Gastroesophageal sphincter (tissue), 4 donors: Measurements from ENCODE around the gene ATP2C2. TPM values are rescaled to one million over a fixed set of nuclear protein-coding genes. Genes with fewer than 3 reads are reported as not detected.
"Not testable (repeated sequence)": the region's sequence is repeated elsewhere in the genome, so short reads cannot be mapped to it uniquely, and the experiment has no call there.

Experiments
- ATAC-seq: fragments of 150-250 bp; one replicate; pipeline ENCODE4 v1.9.1; 2016; ENCODE audit warnings: mild to moderate bottlenecking, moderate library complexity
- H3K27ac ChIP-seq, 4 donors: fragments of 200-600 bp; sonication (generic) in 3 of 4; 1 replicate in 3 of 4; 2 replicates in 1 of 4; pipeline ENCODE4 v1.5.1; 2016 to 2019
- H3K27me3 ChIP-seq: fragments of 200-600 bp; sonication (generic); one replicate; pipeline ENCODE4 v1.5.1; 2019
- H3K36me3 ChIP-seq, 2 donors: fragments of 200-600 bp; sonication (generic); one replicate each; pipeline ENCODE4 v1.5.1; 2019; ENCODE audit warnings: control low read depth in 1 of 2
- H3K4me1 ChIP-seq, 3 donors: fragments of 200-600 bp; sonication (generic); 1 replicate in 2 of 3; 2 replicates in 1 of 3; pipeline ENCODE4 v1.5.1; 2016 to 2019; ENCODE audit warnings: control low read depth in 2 of 3
- H3K4me3 ChIP-seq, 2 donors: fragments of 200-600 bp; sonication (generic); one replicate each; pipeline ENCODE4 v1.5.1; 2019; ENCODE audit warnings: mild to moderate bottlenecking in 1 of 2, moderate library complexity in 1 of 2
- H3K9me3 ChIP-seq, 3 donors: fragments of 200-600 bp; sonication (generic); one replicate each; pipeline ENCODE4 v1.5.1; 2017 to 2019; ENCODE audit warnings: control low read depth in 2 of 3
- EP300 ChIP-seq: sonication (generic); formaldehyde crosslinking; IDR thresholded peaks from one replicate; pipeline ENCODE4 v1.6.1; 2017; ENCODE audit warnings: antibody characterized with exemption, mild to moderate bottlenecking
- POLR2A ChIP-seq, 2 donors: fragments of 450-650 bp; IDR thresholded peaks; one replicate each; pipeline ENCODE4 v1.6.1; 2017; ENCODE audit warnings: antibody characterized with exemption in 2 of 2, mild to moderate bottlenecking in 2 of 2, moderate library complexity in 1 of 2
- POLR2AphosphoS5 ChIP-seq: sonication (generic); formaldehyde crosslinking; IDR thresholded peaks from one replicate; pipeline ENCODE4 v1.6.1; 2017; ENCODE audit warnings: antibody characterized with exemption
- WGBS, 2 donors: methylation state at CpG; one replicate each; pipeline ENCODE4 v1.1.5; 2018; ENCODE audit warnings: low coverage in 1 of 2; 5-methylcytosine and 5-hydroxymethylcytosine counted together
- total RNA-seq, 4 donors: library from RNA; depleted of rRNA; stranded (reverse); fragments of >200 nt; gene quantifications; one replicate each; pipeline ENCODE4 v1.1.0, GENCODE V29; 2016
- TF ChIP-seq, protein P1 (sequence below), 4 experiments: fragments of 200-600 bp in 2 of 4; fragments of 450-650 bp in 2 of 4; sonication (generic) in 1 of 4; IDR thresholded peaks; one replicate each; pipeline ENCODE4 v1.5.1; 2017 to 2019; ENCODE audit warnings: antibody characterized with exemption in 4 of 4, mild to moderate bottlenecking in 2 of 4, moderate library complexity in 2 of 4

The ATP2C2 gene
- total RNA-seq, 4 donors from 2014 or later: 0.13 to 1.3 (median 0.31) TPM; not detected in 1

DNA sequence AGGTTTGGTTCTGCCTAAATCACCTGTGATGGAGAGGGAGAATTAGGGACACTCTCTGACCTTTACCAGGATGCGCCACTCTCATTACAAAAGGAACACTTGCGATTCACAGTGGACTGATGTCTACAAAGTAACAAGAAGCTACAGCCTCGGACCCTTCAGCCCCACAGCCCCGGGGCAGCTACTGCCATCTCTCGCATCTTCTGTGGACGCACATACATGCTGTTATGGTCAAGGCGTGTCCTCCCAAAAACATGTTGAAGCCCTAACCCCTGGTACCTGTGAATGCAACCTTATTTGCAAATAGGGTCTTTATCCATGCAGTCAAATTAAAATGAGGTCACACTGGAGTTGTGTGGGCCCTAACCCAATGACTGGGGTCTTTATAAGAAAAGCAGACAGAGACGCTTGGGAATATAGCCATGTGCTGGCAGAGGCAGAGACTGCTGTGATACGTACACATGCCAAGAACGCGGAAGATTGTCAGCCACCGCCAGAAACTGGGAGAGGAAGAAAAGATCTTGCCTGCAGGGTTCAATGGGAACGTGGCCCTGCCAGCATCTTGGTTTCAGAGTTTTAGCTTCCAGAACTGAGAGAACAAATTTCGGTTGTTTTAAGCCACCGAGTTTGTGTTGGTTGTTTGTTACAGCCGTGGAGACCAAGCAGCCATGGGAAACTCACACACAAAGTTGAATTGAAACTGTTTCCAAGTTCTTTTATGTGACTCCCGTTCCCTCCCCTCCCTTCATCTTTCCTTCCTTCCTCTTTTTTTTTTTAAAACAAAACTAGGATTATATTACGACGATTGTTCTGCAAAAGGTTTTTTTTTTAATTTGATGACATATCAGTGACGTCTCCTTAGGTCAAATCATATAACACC lies 23.1 kb downstream of the ATP2C2 start:
- Histone ChIP-seq H3K4me3 (no peak overlapping the region), H3K9me3 (no peaks in the 10 kb centered on the region), H3K27me3 (peaks cover 24% of the 10 kb centered on the region), H3K27ac (no peak overlapping the region), H3K4me1 (peaks cover 0 to 6% (median 0%) of the 10 kb centered on the region in 3 donors), H3K36me3 (no peaks in the 10 kb centered on the region)
- no peak for ATAC-seq
- TF ChIP-seq POLR2A (IDR thresholded peaks at IDR 0.05): no peak
- TF ChIP-seq, protein P1, sequence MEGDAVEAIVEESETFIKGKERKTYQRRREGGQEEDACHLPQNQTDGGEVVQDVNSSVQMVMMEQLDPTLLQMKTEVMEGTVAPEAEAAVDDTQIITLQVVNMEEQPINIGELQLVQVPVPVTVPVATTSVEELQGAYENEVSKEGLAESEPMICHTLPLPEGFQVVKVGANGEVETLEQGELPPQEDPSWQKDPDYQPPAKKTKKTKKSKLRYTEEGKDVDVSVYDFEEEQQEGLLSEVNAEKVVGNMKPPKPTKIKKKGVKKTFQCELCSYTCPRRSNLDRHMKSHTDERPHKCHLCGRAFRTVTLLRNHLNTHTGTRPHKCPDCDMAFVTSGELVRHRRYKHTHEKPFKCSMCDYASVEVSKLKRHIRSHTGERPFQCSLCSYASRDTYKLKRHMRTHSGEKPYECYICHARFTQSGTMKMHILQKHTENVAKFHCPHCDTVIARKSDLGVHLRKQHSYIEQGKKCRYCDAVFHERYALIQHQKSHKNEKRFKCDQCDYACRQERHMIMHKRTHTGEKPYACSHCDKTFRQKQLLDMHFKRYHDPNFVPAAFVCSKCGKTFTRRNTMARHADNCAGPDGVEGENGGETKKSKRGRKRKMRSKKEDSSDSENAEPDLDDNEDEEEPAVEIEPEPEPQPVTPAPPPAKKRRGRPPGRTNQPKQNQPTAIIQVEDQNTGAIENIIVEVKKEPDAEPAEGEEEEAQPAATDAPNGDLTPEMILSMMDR (IDR thresholded peaks at IDR 0.05): no peak
- no peak for TF ChIP-seq POLR2AphosphoS5
- TF ChIP-seq EP300: no peak
- WGBS, 2 donors: 57 to 59% methylated on average over 18 to 20 of the region's 20 CpGs

DNA sequence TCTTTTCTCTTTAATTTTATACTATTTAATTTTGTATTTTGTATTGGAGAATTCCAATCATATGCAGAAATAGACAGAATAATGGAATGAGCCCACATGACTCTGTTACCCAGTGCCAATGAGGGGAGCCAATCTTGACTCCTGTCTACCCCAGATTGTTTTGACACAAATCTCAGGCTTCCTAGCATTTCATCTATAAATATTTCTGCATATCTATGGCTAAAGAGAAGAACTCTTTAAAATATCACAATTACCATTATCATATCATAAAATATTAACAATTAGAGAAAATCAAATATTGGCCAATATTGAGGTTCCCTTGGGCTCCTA lies 23.7 kb downstream of the ATP2C2 start:
- no peaks in the 10 kb centered on the region for H3K9me3 ChIP-seq
- ATAC-seq: no peak
- H3K4me1 ChIP-seq: peaks cover 0 to 6% (median 0%) of the 10 kb centered on the region in 3 donors
- no peak overlapping the region for H3K27ac ChIP-seq
- peaks cover 30% of the 10 kb centered on the region for H3K27me3 ChIP-seq
- H3K36me3 ChIP-seq: no peaks in the 10 kb centered on the region
- TF ChIP-seq EP300: no peak
- TF ChIP-seq, protein P1 (IDR thresholded peaks at IDR 0.05): no peak
- no peak for TF ChIP-seq POLR2A (IDR thresholded peaks at IDR 0.05)
- TF ChIP-seq POLR2AphosphoS5: no peak
- no peak overlapping the region for H3K4me3 ChIP-seq

DNA sequence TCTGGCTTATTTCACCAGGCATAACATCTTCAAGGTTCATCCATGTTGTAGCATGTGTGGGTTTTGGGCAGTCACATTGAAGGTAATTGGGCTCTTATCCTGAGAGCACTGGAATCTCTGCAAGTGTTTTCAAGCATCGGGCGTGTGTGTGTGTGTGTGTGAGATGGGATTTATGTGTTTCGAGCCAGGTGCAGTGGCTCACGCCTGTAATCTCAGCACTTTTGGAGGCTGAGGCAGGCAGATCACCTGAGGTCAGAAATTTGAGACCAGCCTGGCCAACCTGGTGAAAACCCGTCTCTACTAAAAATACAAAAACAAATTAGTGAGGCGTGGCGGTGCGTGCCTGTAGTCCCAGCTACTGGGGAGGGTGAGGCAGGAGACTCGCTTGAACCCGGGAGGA lies 27.7 kb downstream of the ATP2C2 start:
- peaks cover 31% of the 10 kb centered on the region for H3K27me3 ChIP-seq
- 71 to 100% methylated on average over 1 to 6 of the region's 10 CpGs for WGBS, 2 donors
- H3K27ac ChIP-seq, H3K9me3 ChIP-seq, H3K36me3 ChIP-seq, ATAC-seq, H3K4me3 ChIP-seq, H3K4me1 ChIP-seq: not testable (repeated sequence)

DNA sequence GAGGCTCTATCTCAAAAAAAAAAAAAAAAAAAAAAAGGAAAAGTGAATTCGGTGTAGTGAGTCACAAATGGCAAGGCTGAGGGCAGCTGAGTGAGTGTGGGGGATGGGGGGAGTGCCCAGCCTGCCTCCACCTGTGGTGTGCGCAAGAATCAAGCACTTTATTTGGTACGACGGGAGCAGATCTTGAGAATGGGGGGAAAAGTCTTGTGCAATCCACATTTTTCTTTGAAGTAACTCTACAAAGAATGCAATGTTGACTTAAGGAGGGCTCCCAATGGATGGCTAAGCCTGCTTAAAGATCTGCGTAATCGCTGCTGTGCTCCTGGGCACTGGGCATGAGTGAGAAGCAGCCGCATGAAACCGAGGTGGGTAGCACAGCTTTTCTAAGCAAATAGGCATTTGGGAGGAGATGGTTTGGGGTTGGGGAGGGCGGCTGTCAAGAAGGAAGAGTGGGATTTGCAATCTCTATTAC lies 28.2 kb downstream of the ATP2C2 start:
- Histone ChIP-seq H3K36me3 (no peaks in the 10 kb centered on the region), H3K27ac (no peak overlapping the region), H3K4me3 (no peak overlapping the region), H3K27me3 (peaks cover 31% of the 10 kb centered on the region), H3K9me3 (no peaks in the 10 kb centered on the region), H3K4me1 (peaks cover 0 to 4% (median 0%) of the 10 kb centered on the region in 3 donors)
- WGBS, 2 donors: 33 to 39% methylated on average over 8 to 9 of the region's 9 CpGs
- TF ChIP-seq POLR2A (IDR thresholded peaks at IDR 0.05) (no peak), POLR2AphosphoS5 (no peak), EP300 (no peak)
- TF ChIP-seq, protein P1 (IDR thresholded peaks at IDR 0.05): no peak
- no peak for ATAC-seq

DNA sequence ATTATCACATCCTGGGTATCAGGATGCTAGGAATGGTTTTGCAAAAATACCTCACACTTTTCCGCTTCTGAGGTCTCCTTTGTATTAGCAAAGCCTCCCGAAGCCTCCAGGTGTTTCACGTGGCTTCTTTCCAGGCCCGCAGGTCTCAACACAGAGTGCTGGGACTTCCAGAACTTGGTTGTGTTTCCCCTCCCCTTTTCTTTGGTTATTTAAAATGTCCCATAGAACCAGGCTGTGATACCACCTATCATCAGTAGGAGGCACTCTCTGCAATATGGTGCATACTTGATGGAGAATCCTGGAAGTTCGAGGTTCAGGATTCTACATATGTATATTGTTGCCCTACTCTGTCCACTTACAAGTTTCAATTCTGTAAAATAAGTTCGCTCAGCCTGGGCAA lies 28.8 kb downstream of the ATP2C2 start:
- Histone ChIP-seq H3K4me1 (no peaks in the 10 kb centered on the region), H3K27ac (no peak overlapping the region), H3K9me3 (no peaks in the 10 kb centered on the region), H3K36me3 (no peaks in the 10 kb centered on the region), H3K4me3 (no peak overlapping the region), H3K27me3 (peaks cover 31% of the 10 kb centered on the region)
- 84 to 88% methylated on average over 4 to 5 of the region's 6 CpGs for WGBS, 2 donors
- no peak for TF ChIP-seq POLR2A (IDR thresholded peaks at IDR 0.05)
- no peak for TF ChIP-seq POLR2AphosphoS5
- no peak for TF ChIP-seq EP300
- TF ChIP-seq, protein P1 (IDR thresholded peaks at IDR 0.05): no peak
- no peak for ATAC-seq
